HEK293 (cell line): ENCODE results near the gene ATP8B1.
A peak's percentile ranks its signal among the peaks of the same experiment; 100 is the strongest.

ENCODE experiments used
- BCL6B ChIP-seq: fragments of 450-650 bp; formaldehyde crosslinking; IDR thresholded peaks from 2 replicates; pipeline ENCODE4 v1.5.1; 2017; ENCODE audit warnings: missing biosample characterization, missing genetic modification characterization
- INSM2 ChIP-seq: fragments of 450-650 bp; formaldehyde crosslinking; IDR thresholded peaks from 2 replicates; pipeline ENCODE4 v1.5.1; 2016; ENCODE audit warnings: missing biosample characterization, missing genetic modification characterization
- OSR2 ChIP-seq: fragments of 450-650 bp; formaldehyde crosslinking; IDR thresholded peaks from 2 replicates; pipeline ENCODE4 v1.5.1; 2016; ENCODE audit warnings: missing biosample characterization, missing genetic modification characterization
- PRDM6 ChIP-seq: fragments of 450-650 bp; formaldehyde crosslinking; IDR thresholded peaks from 2 replicates; pipeline ENCODE4 v1.5.1; 2017; ENCODE audit warnings: missing biosample characterization, missing genetic modification characterization
- TRIM28 ChIP-seq: IDR thresholded peaks from 2 replicates; pipeline ENCODE4 v1.6.1; 2011; ENCODE audit warnings: low read length, control low read depth, borderline replicate concordance
- WT1 ChIP-seq: fragments of 450-650 bp; formaldehyde crosslinking; IDR thresholded peaks from 2 replicates; pipeline ENCODE4 v1.5.1; 2016; ENCODE audit warnings: missing biosample characterization, missing genetic modification characterization
- ZBTB11 ChIP-seq: fragments of 450-650 bp; formaldehyde crosslinking; conservative IDR thresholded peaks from 2 replicates; pipeline ENCODE4 v1.5.1; 2016; ENCODE audit warnings: low read depth, missing biosample characterization, missing genetic modification characterization
- ZNF350 ChIP-seq: fragments of 450-650 bp; formaldehyde crosslinking; IDR thresholded peaks from 2 replicates; pipeline ENCODE4 v1.5.0; 2017; ENCODE audit warnings: missing biosample characterization, mild to moderate bottlenecking, missing genetic modification characterization
- ZNF362 ChIP-seq: fragments of 450-650 bp; formaldehyde crosslinking; IDR thresholded peaks from 2 replicates; pipeline ENCODE4 v1.5.1; 2016; ENCODE audit warnings: missing biosample characterization, missing genetic modification characterization
- ZNF518A ChIP-seq: fragments of 450-650 bp; formaldehyde crosslinking; conservative IDR thresholded peaks from 2 replicates; pipeline ENCODE4 v1.5.1; 2016; ENCODE audit warnings: low read depth, missing biosample characterization, missing genetic modification characterization
- ZNF530 ChIP-seq: fragments of 450-650 bp; formaldehyde crosslinking; IDR thresholded peaks from 2 replicates; pipeline ENCODE4 v1.5.1; 2016; ENCODE audit warnings: low read depth, missing biosample characterization, missing genetic modification characterization
- ZNF549 ChIP-seq: fragments of 450-650 bp; IDR thresholded peaks from 2 replicates; pipeline ENCODE4 v1.5.1; 2018; ENCODE audit warnings: missing biosample characterization, missing genetic modification characterization, mild to moderate bottlenecking, inconsistent platforms, moderate library complexity
- ZNF571 ChIP-seq: fragments of 450-650 bp; formaldehyde crosslinking; IDR thresholded peaks from 2 replicates; pipeline ENCODE4 v1.5.0; 2017; ENCODE audit warnings: missing biosample characterization, missing genetic modification characterization
- ZNF623 ChIP-seq: fragments of 450-650 bp; formaldehyde crosslinking; IDR thresholded peaks from 2 replicates; pipeline ENCODE4 v1.5.1; 2016; ENCODE audit warnings: missing biosample characterization, missing genetic modification characterization
- ZNF629 ChIP-seq: fragments of 450-650 bp; formaldehyde crosslinking; IDR thresholded peaks from 2 replicates; pipeline ENCODE4 v1.5.1; 2017; ENCODE audit warnings: missing biosample characterization, missing genetic modification characterization
- ZNF785 ChIP-seq: fragments of 450-650 bp; formaldehyde crosslinking; IDR thresholded peaks from 2 replicates; pipeline ENCODE4 v1.5.1; 2016; ENCODE audit warnings: missing biosample characterization, missing genetic modification characterization

The ATP8B1 gene

GRCh38 chr18:57698571-57699276, 104.4 kb downstream of the ATP8B1 start (continued):
- no peak for TF ChIP-seq ZNF518A (tag by site-specific recombination)
- TF ChIP-seq TRIM28: no peak; the same call in 1 of the 2 replicates
- 0 out of 2 replicates have a peak, but pooled peaks have one; percentile 36 for TF ChIP-seq OSR2 (tag by site-specific recombination)
- no peak for TF ChIP-seq ZNF530 (tag by site-specific recombination)
- peak; percentile 93 for TF ChIP-seq WT1 (tag by site-specific recombination)
- TF ChIP-seq ZNF623 (tag by site-specific recombination): no peak
- TF ChIP-seq ZNF549 (tag by site-specific recombination): no peak
- TF ChIP-seq ZNF785 (tag by site-specific recombination): no peak
- no peak for TF ChIP-seq ZBTB11 (tag by site-specific recombination)
- 0 out of 2 replicates have a peak, but pooled peaks have one; percentile 36 for TF ChIP-seq ZNF362
- TF ChIP-seq INSM2: peak; percentile 58
- 0 out of 2 replicates have a peak, but pooled peaks have one; percentile 22 for TF ChIP-seq ZNF350 (tag by site-specific recombination)
- peak; percentile 49 for TF ChIP-seq PRDM6 (tag by site-specific recombination)
- peak; percentile 74 for TF ChIP-seq ZNF629 (tag by site-specific recombination)
- no peak for TF ChIP-seq BCL6B (tag by site-specific recombination)
- no peak for TF ChIP-seq ZNF571
- TF ChIP-seq, all 188 proteins: peak for 14
